K562 (cell line): Measurements from ENCODE around the gene OSBP2. TPM values are rescaled to one million over a fixed set of nuclear protein-coding genes. Genes with fewer than 3 reads are reported as not detected.

Source experiments
- ATAC-seq: fragments of 200-7000 bp; cut with Tn5 transposase; 3 replicates; pipeline ENCODE4 v1.9.1; 2020; ENCODE audit warnings: moderate library complexity
- BruUV-seq: library from RNA; stranded (reverse); fragments of 400-500 nt; replicated peaks from 2 replicates; lab custom pipeline; 2021; lab: Mats Ljungman, UMichigan
- CTCF ChIA-PET: fragments of 300-600 bp; formaldehyde crosslinking; extraction: SDS; loops from one replicate; lab custom pipeline; 2021; ENCODE audit warnings: low intra/inter-chr PET ratio; lab: Yijun Ruan, JAX
- POLR2A ChIA-PET: fragments of 300-600, 350-650 bp; sonication (Branson Sonifier 250); formaldehyde crosslinking; extraction: SDS; loops from one replicate; lab custom pipeline; 2021; ENCODE audit warnings: antibody characterized with exemption, inconsistent platforms; lab: Yijun Ruan, JAX
- DNase-seq, 4 experiments: peaks; one replicate each; pipeline versions ENCODE4 v3.0.0 to v3.0.0-alpha.2; 2011 to 2018; ENCODE audit warnings: low spot score in 3 of 4, mixed read lengths in 3 of 4; ENCODE audit errors: extremely low read depth in 1 of 4
- FAIRE-seq: peaks from 2 replicates; lab custom pipeline; 2011; peaks lifted over from hg19 to GRCh38; lab: Jason Lieb, UNC
- H2AFZ ChIP-seq: 2 replicates; pipeline ENCODE4 v1.6.0; 2011; ENCODE audit warnings: low read depth, low read length, control low read depth, inconsistent platforms
- H3K27ac ChIP-seq: fragments of 200-600 bp; 3 replicates; pipeline ENCODE4 v1.8.0; 2011; ENCODE audit warnings: low read depth, mild to moderate bottlenecking, control low read depth, inconsistent platforms, low read length, moderate library complexity, mixed read lengths; ENCODE audit errors: extremely low read depth
- H3K27me3 ChIP-seq, 2 experiments: fragments of 300-600 bp in 1 of 2; 2 replicates in 1 of 2; 3 replicates in 1 of 2; pipeline versions ENCODE4 v1.6.0 to v1.8.0; 2011; ENCODE audit warnings: inconsistent platforms in 2 of 2, low read length in 2 of 2, mild to moderate bottlenecking in 1 of 2, mixed read lengths in 1 of 2, moderate library complexity in 1 of 2; ENCODE audit not compliant: control insufficient read depth in 2 of 2, insufficient read depth in 2 of 2
- H3K36me3 ChIP-seq: fragments of 300-600 bp; 3 replicates; pipeline ENCODE4 v1.8.0; 2011; ENCODE audit warnings: mild to moderate bottlenecking, low read length, inconsistent platforms; ENCODE audit not compliant: control insufficient read depth, insufficient read depth
- H3K4me1 ChIP-seq, 2 experiments: fragments of 200-600 bp in 1 of 2; replicated peaks in 1 of 2; 2 replicates in 1 of 2; 3 replicates in 1 of 2; pipeline versions ENCODE4 v1.5.1 to v1.8.0; 2011; ENCODE audit warnings: inconsistent platforms in 2 of 2, low read length in 2 of 2, mild to moderate bottlenecking in 1 of 2, mixed read lengths in 1 of 2, moderate library complexity in 1 of 2; ENCODE audit not compliant: control insufficient read depth in 2 of 2, insufficient read depth in 2 of 2
- H3K4me2 ChIP-seq: 2 replicates; pipeline ENCODE4 v1.6.1; 2011; ENCODE audit warnings: low read length, control low read depth, inconsistent platforms, mixed read lengths; ENCODE audit not compliant: insufficient read depth
- H3K4me3 ChIP-seq: fragments of 200-600 bp; sonication (generic), shearing (Covaris generic); 2 replicates; pipeline ENCODE4 v1.5.1; 2016; ENCODE audit warnings: control low read depth, inconsistent platforms
- H3K79me2 ChIP-seq: fragments of 200-600 bp; 3 replicates; pipeline ENCODE4 v1.8.0; 2011; ENCODE audit warnings: low read length, inconsistent platforms; ENCODE audit not compliant: control insufficient read depth, insufficient read depth
- H3K9ac ChIP-seq, 2 experiments: 2 replicates each; pipeline versions ENCODE4 v1.6.0 to v1.6.1; 2011; ENCODE audit warnings: low read depth in 2 of 2, low read length in 2 of 2, control low read depth in 1 of 2, inconsistent platforms in 1 of 2, mild to moderate bottlenecking in 1 of 2, mixed read lengths in 1 of 2; ENCODE audit not compliant: insufficient read depth in 1 of 2
- H3K9me1 ChIP-seq: one replicate; pipeline ENCODE4 v1.6.0; 2011; ENCODE audit warnings: inconsistent platforms, mild to moderate bottlenecking, low read length, moderate library complexity; ENCODE audit not compliant: control insufficient read depth, insufficient read depth
- H3K9me3 ChIP-seq: replicated peaks from 2 replicates; pipeline ENCODE4 v1.5.1; 2011; ENCODE audit warnings: low read depth, low read length, inconsistent platforms; ENCODE audit not compliant: control insufficient read depth, insufficient read depth
- H4K20me1 ChIP-seq: replicated peaks from 2 replicates; pipeline ENCODE4 v1.6.1; 2011; ENCODE audit warnings: low read length, inconsistent platforms, mixed read lengths; ENCODE audit not compliant: control insufficient read depth, insufficient read depth
- CTBP1 ChIP-seq: fragments of 450-650 bp; IDR thresholded peaks from 2 replicates; pipeline ENCODE4 v1.6.1; 2016; ENCODE audit warnings: borderline replicate concordance
- CXXC5 ChIP-seq: fragments of 250-450 bp; sonication (Bioruptor Pico); IDR thresholded peaks from 2 replicates; pipeline ENCODE4 v1.8.0; 2022; ENCODE audit warnings: inconsistent platforms, mild to moderate bottlenecking, moderate library complexity
- ELF2 ChIP-seq: fragments of 250-450 bp; sonication (Bioruptor Pico); IDR thresholded peaks from 2 replicates; pipeline ENCODE4 v1.5.0; 2021; ENCODE audit warnings: mild to moderate bottlenecking
- FOXM1 ChIP-seq, 2 experiments: fragments of 450-650 bp in 1 of 2; sonication (generic) in 1 of 2; formaldehyde crosslinking in 1 of 2; IDR thresholded peaks; 2 replicates each; pipeline versions ENCODE4 v1.6.1 to v1.9.0; 2017 to 2022; ENCODE audit warnings: low read depth in 2 of 2, mild to moderate bottlenecking in 2 of 2, missing genetic modification reagents in 1 of 2, moderate library complexity in 1 of 2
- KDM1A ChIP-seq, 2 experiments: fragments of 450-650 bp; IDR thresholded peaks; 2 replicates each; pipeline ENCODE4 v1.6.1; 2016; ENCODE audit warnings: mild to moderate bottlenecking in 2 of 2
- NFE2L1 ChIP-seq: fragments of 450-650 bp; IDR thresholded peaks from 2 replicates; pipeline ENCODE4 v1.6.1; 2016; ENCODE audit warnings: missing genetic modification characterization, low read depth, mild to moderate bottlenecking, missing compliant biosample characterization, moderate library complexity, borderline replicate concordance
- RBFOX2 ChIP-seq: fragments of 200-400 bp; formaldehyde crosslinking; IDR thresholded peaks from 2 replicates; pipeline ENCODE4 v1.6.1; 2017; ENCODE audit warnings: low read depth, mild to moderate bottlenecking, low read length, moderate library complexity
- RFX7 ChIP-seq: fragments of 250-450 bp; sonication (Bioruptor Pico); IDR thresholded peaks from 2 replicates; pipeline ENCODE4 v1.5.1; 2021; ENCODE audit warnings: mild to moderate bottlenecking
- SMARCE1 ChIP-seq: fragments of 450-650 bp; IDR thresholded peaks from 2 replicates; pipeline ENCODE4 v1.7.1; 2016; ENCODE audit warnings: mild to moderate bottlenecking
- SREBF1 ChIP-seq: fragments of 150-350 bp; IDR thresholded peaks from 2 replicates; pipeline ENCODE4 v1.6.1; 2014; ENCODE audit warnings: antibody characterized with exemption, low read depth, low read length, borderline replicate concordance
- SRF ChIP-seq, 2 experiments: fragments of 250-450, 450-650 bp in 1 of 2; sonication (Bioruptor Pico) in 1 of 2; sonication (generic) in 1 of 2; formaldehyde crosslinking; IDR thresholded peaks; 2 replicates each; pipeline versions ENCODE4 v1.5.0 to v1.5.1; 2020 to 2022; ENCODE audit warnings: mild to moderate bottlenecking in 1 of 2, missing genetic modification reagents in 1 of 2
- SRSF7 ChIP-seq: fragments of 200-400 bp; formaldehyde crosslinking; optimal IDR thresholded peaks from 2 replicates; pipeline ENCODE3; 2017; ENCODE audit warnings: mild to moderate bottlenecking, low read depth, low read length
- TFAM ChIP-seq: fragments of 250-450 bp; sonication (Bioruptor Pico); conservative IDR thresholded peaks from 2 replicates; pipeline ENCODE4 v1.5.0; 2021; ENCODE audit warnings: mild to moderate bottlenecking, moderate library complexity
- ZEB2 ChIP-seq: fragments of 450-650 bp; IDR thresholded peaks from 2 replicates; pipeline ENCODE4 v1.6.1; 2016
- WGBS: fragments of 100-300 bp; shearing (Covaris generic); methylation state at CpG from one replicate; pipeline ENCODE4 v1.1.6; 2016; ENCODE audit warnings: low coverage, mixed read lengths; ENCODE audit not compliant: insufficient coverage; ENCODE audit errors: missing lambda C conversion rate; 5-methylcytosine and 5-hydroxymethylcytosine counted together
- in situ Hi-C: fragments of 300-500 bp; cut with MboI; formaldehyde crosslinking; loops from 4 replicates; pipeline ENCODE4 v1.15.0; 2018; ENCODE audit warnings: inconsistent platforms, mixed read lengths
- intact Hi-C: fragments of 100-400 bp; cut with micrococcal nuclease; formaldehyde crosslinking; loops from 2 replicates; pipeline ENCODE4 v1.14.2; 2022
- polyA plus RNA-seq, 8 experiments: library from polyadenylated mRNA; depleted of rRNA in 4 of 8; stranded (reverse) in 5 of 8; unstranded in 3 of 8; fragments of >200 nt; fragmentation: Nextera tagmentation in 2 of 8; fragmentation: Illumina TruSeq in 1 of 8; extraction: Ambion mirVana in 2 of 8; extraction: Trizol in 1 of 8; gene quantifications; 2 replicates each; pipeline versions ENCODE4 v1.2.1 to v1.2.3, GENCODE V29; 2011 to 2014; ENCODE audit warnings: inconsistent platforms in 1 of 8, missing spikeins in 1 of 8
- total RNA-seq, 7 experiments: library from RNA; depleted of rRNA in 6 of 7; stranded (reverse); fragments of >200 nt in 6 of 7; fragmentation: Illumina TruSeq in 2 of 7; extraction: Trizol in 2 of 7; gene quantifications; 2 replicates each; pipeline versions ENCODE4 v1.2.1 to v1.2.3, GENCODE V29; 2011 to 2021; ENCODE audit warnings: low replicate concordance in 1 of 7
- TF ChIP-seq, protein P1 (sequence below): sonication (generic); formaldehyde crosslinking; IDR thresholded peaks from 2 replicates; pipeline ENCODE4 v1.9.0; 2022; ENCODE audit warnings: mild to moderate bottlenecking, missing genetic modification reagents
- TF ChIP-seq, protein P2 (sequence below): sonication (generic); formaldehyde crosslinking; IDR thresholded peaks from 2 replicates; pipeline ENCODE4 v1.8.0; 2022; ENCODE audit warnings: missing genetic modification reagents, mild to moderate bottlenecking, moderate library complexity, borderline replicate concordance
- TF ChIP-seq, protein P3 (sequence below): fragments of 250-450 bp; sonication (Bioruptor Pico); IDR thresholded peaks from 2 replicates; pipeline ENCODE4 v1.5.0; 2022; ENCODE audit warnings: mild to moderate bottlenecking
- TF ChIP-seq, protein P4 (sequence below): sonication (generic); formaldehyde crosslinking; IDR thresholded peaks from 2 replicates; pipeline ENCODE4 v1.8.0; 2022; ENCODE audit warnings: mild to moderate bottlenecking, missing genetic modification reagents

OSBP2 gene
- total and polyA plus RNA-seq, 9 of the 15 experiments (the other 6 are each of a cell fraction or from before 2014, with no cell fraction given), result 0.52 to 29.5 (median 21.6) TPM

DNA sequence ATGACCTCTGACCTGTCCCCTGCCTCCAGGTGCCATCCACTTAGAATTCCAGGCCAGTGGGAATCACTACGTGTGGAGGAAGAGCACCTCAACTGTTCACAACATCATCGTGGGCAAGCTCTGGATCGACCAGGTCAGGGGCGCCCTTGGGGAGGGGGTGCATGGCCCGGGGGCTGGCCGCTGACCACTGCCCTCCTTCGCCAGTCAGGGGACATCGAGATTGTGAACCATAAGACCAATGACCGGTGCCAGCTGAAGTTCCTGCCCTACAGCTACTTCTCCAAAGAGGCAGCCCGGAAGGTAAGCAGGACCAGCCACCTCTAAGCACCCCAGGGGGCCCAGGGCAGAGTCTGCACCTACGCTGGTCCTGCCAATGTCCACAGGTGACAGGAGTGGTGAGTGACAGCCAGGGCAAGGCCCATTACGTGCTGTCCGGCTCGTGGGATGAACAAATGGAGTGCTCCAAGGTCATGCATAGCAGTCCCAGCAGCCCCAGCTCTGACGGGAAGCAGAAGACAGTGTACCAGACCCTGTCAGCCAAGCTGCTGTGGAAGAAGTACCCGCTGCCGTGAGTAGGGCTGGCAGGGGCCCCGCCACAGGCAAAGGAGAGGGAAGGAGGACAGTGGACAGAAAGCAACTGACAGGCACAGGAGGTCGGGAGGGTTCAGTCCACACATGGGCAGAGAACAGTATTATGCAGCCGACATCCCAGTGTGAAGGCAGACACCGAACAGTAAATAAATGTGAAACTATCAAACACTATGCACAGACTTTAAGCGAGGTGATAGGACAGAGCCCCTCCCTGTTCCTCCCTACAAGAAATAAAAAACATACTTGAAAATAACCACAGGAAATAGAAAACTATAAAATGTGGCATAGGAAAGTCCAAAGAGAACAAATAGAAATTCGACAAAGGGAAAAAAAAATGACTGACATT, 199.0 kb downstream of the OSBP2 start:
- H3K79me2 ChIP-seq, result no peaks in the 10 kb centered on the region
- no peaks in the 10 kb centered on the region for H4K20me1 ChIP-seq
- CTCF ChIA-PET, result no interaction called here
- no peaks in the 10 kb centered on the region for H3K9me1 ChIP-seq
- peaks cover 0 to 8% of the 10 kb centered on the region in 2 experiments; a peak in 1 of 5 replicates for H3K4me1 ChIP-seq
- H2AFZ ChIP-seq, result no peak overlapping the region
- TF ChIP-seq, protein P1, sequence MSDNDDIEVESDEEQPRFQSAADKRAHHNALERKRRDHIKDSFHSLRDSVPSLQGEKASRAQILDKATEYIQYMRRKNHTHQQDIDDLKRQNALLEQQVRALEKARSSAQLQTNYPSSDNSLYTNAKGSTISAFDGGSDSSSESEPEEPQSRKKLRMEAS (CRISPR knock-in tag), result no peak
- no peak for TF ChIP-seq CTBP1
- no peak for TF ChIP-seq RFX7 (CRISPR knock-in tag)
- TF ChIP-seq CXXC5, result no peak
- TF ChIP-seq SMARCE1, result no peak
- no peak for TF ChIP-seq ELF2 (CRISPR knock-in tag)
- no peak for TF ChIP-seq SRSF7
- TF ChIP-seq TFAM (CRISPR knock-in tag), result no peak
- no peak for TF ChIP-seq SREBF1
- TF ChIP-seq KDM1A (IDR thresholded peaks at IDR 0.05), result no peak
- TF ChIP-seq, protein P2, sequence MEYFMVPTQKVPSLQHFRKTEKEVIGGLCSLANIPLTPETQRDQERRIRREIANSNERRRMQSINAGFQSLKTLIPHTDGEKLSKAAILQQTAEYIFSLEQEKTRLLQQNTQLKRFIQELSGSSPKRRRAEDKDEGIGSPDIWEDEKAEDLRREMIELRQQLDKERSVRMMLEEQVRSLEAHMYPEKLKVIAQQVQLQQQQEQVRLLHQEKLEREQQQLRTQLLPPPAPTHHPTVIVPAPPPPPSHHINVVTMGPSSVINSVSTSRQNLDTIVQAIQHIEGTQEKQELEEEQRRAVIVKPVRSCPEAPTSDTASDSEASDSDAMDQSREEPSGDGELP, result no peak
- no peak for TF ChIP-seq NFE2L1 (tag)
- TF ChIP-seq, protein P3, sequence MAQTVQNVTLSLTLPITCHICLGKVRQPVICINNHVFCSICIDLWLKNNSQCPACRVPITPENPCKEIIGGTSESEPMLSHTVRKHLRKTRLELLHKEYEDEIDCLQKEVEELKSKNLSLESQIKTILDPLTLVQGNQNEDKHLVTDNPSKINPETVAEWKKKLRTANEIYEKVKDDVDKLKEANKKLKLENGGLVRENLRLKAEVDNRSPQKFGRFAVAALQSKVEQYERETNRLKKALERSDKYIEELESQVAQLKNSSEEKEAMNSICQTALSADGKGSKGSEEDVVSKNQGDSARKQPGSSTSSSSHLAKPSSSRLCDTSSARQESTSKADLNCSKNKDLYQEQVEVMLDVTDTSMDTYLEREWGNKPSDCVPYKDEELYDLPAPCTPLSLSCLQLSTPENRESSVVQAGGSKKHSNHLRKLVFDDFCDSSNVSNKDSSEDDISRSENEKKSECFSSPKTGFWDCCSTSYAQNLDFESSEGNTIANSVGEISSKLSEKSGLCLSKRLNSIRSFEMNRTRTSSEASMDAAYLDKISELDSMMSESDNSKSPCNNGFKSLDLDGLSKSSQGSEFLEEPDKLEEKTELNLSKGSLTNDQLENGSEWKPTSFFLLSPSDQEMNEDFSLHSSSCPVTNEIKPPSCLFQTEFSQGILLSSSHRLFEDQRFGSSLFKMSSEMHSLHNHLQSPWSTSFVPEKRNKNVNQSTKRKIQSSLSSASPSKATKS (CRISPR knock-in tag), result no peak
- no peak for TF ChIP-seq SRF (CRISPR knock-in tag; IDR thresholded peaks at IDR 0.05)
- no peak for TF ChIP-seq FOXM1 (IDR thresholded peaks at IDR 0.05; ENCODE audit: low read depth)
- no peak for TF ChIP-seq FOXM1 (CRISPR knock-in tag; IDR thresholded peaks at IDR 0.05; ENCODE audit: low read depth)
- no peak for TF ChIP-seq RBFOX2
- TF ChIP-seq, protein P4, sequence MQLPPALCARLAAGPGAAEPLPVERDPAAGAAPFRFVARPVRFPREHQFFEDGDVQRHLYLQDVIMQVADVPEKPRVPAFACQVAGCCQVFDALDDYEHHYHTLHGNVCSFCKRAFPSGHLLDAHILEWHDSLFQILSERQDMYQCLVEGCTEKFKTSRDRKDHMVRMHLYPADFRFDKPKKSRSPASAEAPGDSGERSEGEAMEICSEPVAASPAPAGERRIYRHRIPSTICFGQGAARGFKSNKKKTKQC (CRISPR knock-in tag), result no peak
- no peak for TF ChIP-seq ZEB2
- no peak overlapping the region for H3K9ac ChIP-seq
- intact Hi-C loops, result no loop called here
- BruUV-seq, result no TSS peak
- ATAC-seq (no peak), FAIRE-seq (no peak), DNase-seq (peak in 1 of 4 experiments; percentile 1)
- H3K9me3 ChIP-seq, result no peaks in the 10 kb centered on the region
- in situ Hi-C loops, result no loop called here
- H3K4me3 ChIP-seq, result no peak overlapping the region
- no peak overlapping the region for H3K4me2 ChIP-seq
- no peaks in the 10 kb centered on the region for H3K27me3 ChIP-seq
- H3K27ac ChIP-seq, result no peak overlapping the region
- 85% methylated on average over 12 of the region's 23 CpGs for WGBS
- POLR2A ChIA-PET, result interaction anchor here (0.6 to 0.7 kb wide), 4 partner anchors 10 to 231 kb away, joined by 3 to 5 read pairs (median 4); no protein-coding TSS in a partner anchor
- peaks cover 70% of the 10 kb centered on the region; the same call in 2 of the 3 replicates for H3K36me3 ChIP-seq
